Adrenal gland (tissue), 12 donors: Measurements from ENCODE around the gene JAM2. TPM values are rescaled to one million over a fixed set of nuclear protein-coding genes. Genes with fewer than 3 reads are reported as not detected.
A peak's percentile ranks its signal among the peaks of the same experiment; 100 is the strongest.

Experiments
- DNase-seq, 7 donors: peaks; one replicate each; pipeline ENCODE4 v3.0.0-alpha.2; 2019 to 2020
- H3K27ac ChIP-seq, 5 donors: fragments of 200-600 bp; sonication (generic) in 4 of 5; 1 replicate in 3 of 5; 2 replicates in 2 of 5; pipeline versions ENCODE4 v1.5.1 to v1.8.0; 2016 to 2020; ENCODE audit warnings: mild to moderate bottlenecking in 1 of 5
- H3K27me3 ChIP-seq: fragments of 200-600 bp; 2 replicates; pipeline ENCODE4 v1.8.0; 2021
- H3K36me3 ChIP-seq, 2 donors: fragments of 200-600 bp; replicated peaks in 1 of 2; 1 replicate in 1 of 2; 2 replicates in 1 of 2; pipeline versions ENCODE4 v1.5.1 to v1.8.0; 2018 to 2022
- H3K4me1 ChIP-seq, 2 donors: fragments of 200-600 bp; replicated peaks in 1 of 2; 1 replicate in 1 of 2; 2 replicates in 1 of 2; pipeline versions ENCODE4 v1.5.1 to v1.8.0; 2018 to 2021
- H3K4me3 ChIP-seq, 4 donors: fragments of 200-600 bp; sonication (generic) in 3 of 4; one replicate each; pipeline ENCODE4 v1.5.1; 2016 to 2018
- H3K9me3 ChIP-seq, 3 donors: fragments of 200-600 bp; sonication (generic) in 1 of 3; replicated peaks in 1 of 3; 1 replicate in 2 of 3; 2 replicates in 1 of 3; pipeline versions ENCODE4 v1.5.1 to v1.8.0; 2016 to 2021
- POLR2A ChIP-seq, 2 donors: fragments of 450-650 bp; IDR thresholded peaks; one replicate each; pipeline ENCODE4 v1.6.1; 2017; ENCODE audit warnings: antibody characterized with exemption in 2 of 2, mild to moderate bottlenecking in 2 of 2, moderate library complexity in 1 of 2
- WGBS, 4 donors: extraction: QIAGEN DNeasy Blood & Tissue Kit in 2 of 4; methylation state at CpG; one replicate each; pipeline versions ENCODE4 v1.1.5 to v1.1.7; 2013 to 2017; 5-methylcytosine and 5-hydroxymethylcytosine counted together
- intact Hi-C, 2 donors: fragments of 100-400 bp; cut with DNase I; formaldehyde crosslinking; loops; one replicate each; pipeline versions ENCODE4 v1.14.1 to v1.15.0; 2022 to 2023
- polyA plus RNA-seq, 3 donors: library from polyadenylated mRNA; stranded (reverse); fragments of 200-250 nt in 2 of 3; fragments of 350-450 nt in 1 of 3; fragmentation: Illumina TruSeq in 1 of 3; extraction: RNeasy Lipid Tissue Mini Kit (QIAGEN cat#74804) in 1 of 3; gene quantifications; one replicate each; pipeline ENCODE4 v1.2.3, GENCODE V29; 2013 to 2014
- total RNA-seq, 9 donors: library from RNA; depleted of rRNA in 4 of 9; stranded (reverse); fragments of >200 nt in 4 of 9; fragments of 120-200 nt in 1 of 9; fragmentation: NEBNext Ultra II Directional in 1 of 9; extraction: Animal tissue kit (Norgen Biotek cat#: 25700) in 1 of 9; gene quantifications; one replicate each; pipeline versions ENCODE4 v1.1.0 to v1.2.4, GENCODE V29; 2013 to 2023
- TF ChIP-seq, protein P1 (sequence below), 6 experiments: fragments of 450-650 bp in 4 of 6; fragments of 200-600 bp in 2 of 6; sonication (generic) in 1 of 6; IDR thresholded peaks; 1 replicate in 5 of 6; 2 replicates in 1 of 6; pipeline versions ENCODE4 v1.5.1 to v1.8.0; 2016 to 2021; ENCODE audit warnings: antibody characterized with exemption in 6 of 6, mild to moderate bottlenecking in 2 of 6, moderate library complexity in 1 of 6
- donor health status: healthy with polysubstance abuse.
- donor health status: Bipolar disorder and iron deficiency.
- donor health status: DM: yes; HTN: yes; CAD: no.
- donor health status: DM: no; HTN: no; CAD: no.
- donor health status: DM: no; HTN: no; CAD: no.
- donor health status: DM: yes; HTN: yes; CAD: no.

Gene JAM2
- total and polyA plus RNA-seq, 12 donors = 2.1 to 38.6 (median 17.7) TPM

- Histone ChIP-seq H3K36me3 (no peaks in the 10 kb centered on the region), H3K27ac (peak overlapping the region; percentile 60 to 100 (median 99)), H3K9me3 (no peaks in the 10 kb centered on the region), H3K4me3 (peak overlapping the region; percentile 45 to 79 (median 71)), H3K27me3 (no peaks in the 10 kb centered on the region), H3K4me1 (peaks cover 28 to 49% of the 10 kb centered on the region in 2 donors)
- TF ChIP-seq, protein P1, sequence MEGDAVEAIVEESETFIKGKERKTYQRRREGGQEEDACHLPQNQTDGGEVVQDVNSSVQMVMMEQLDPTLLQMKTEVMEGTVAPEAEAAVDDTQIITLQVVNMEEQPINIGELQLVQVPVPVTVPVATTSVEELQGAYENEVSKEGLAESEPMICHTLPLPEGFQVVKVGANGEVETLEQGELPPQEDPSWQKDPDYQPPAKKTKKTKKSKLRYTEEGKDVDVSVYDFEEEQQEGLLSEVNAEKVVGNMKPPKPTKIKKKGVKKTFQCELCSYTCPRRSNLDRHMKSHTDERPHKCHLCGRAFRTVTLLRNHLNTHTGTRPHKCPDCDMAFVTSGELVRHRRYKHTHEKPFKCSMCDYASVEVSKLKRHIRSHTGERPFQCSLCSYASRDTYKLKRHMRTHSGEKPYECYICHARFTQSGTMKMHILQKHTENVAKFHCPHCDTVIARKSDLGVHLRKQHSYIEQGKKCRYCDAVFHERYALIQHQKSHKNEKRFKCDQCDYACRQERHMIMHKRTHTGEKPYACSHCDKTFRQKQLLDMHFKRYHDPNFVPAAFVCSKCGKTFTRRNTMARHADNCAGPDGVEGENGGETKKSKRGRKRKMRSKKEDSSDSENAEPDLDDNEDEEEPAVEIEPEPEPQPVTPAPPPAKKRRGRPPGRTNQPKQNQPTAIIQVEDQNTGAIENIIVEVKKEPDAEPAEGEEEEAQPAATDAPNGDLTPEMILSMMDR (IDR thresholded peaks at IDR 0.05) = no peak
- TF ChIP-seq POLR2A (IDR thresholded peaks at IDR 0.05) = no peak
- 0 to 1% (median 0%) methylated on average over 20 to 48 of the region's 48 CpGs for WGBS, 4 donors
- intact Hi-C loops = no loop called here
- DNase-seq = peak; percentile 89 to 94 (median 91)
Observed at GRCh38 chr21:25735646-25736597, 96.9 kb downstream of the JAM2 start.

GRCh38 chr21:25737421-25737820 lies 98.4 kb downstream of the JAM2 start:
- H3K9me3 ChIP-seq = no peaks in the 10 kb centered on the region
- TF ChIP-seq, protein P1 (IDR thresholded peaks at IDR 0.05) = no peak
- no peak for TF ChIP-seq POLR2A (IDR thresholded peaks at IDR 0.05)
- H3K27ac ChIP-seq = no peak overlapping the region
- intact Hi-C loops = no loop called here
- DNase-seq = no peak
- H3K36me3 ChIP-seq = no peaks in the 10 kb centered on the region
- no peak overlapping the region for H3K4me3 ChIP-seq
- H3K4me1 ChIP-seq = peaks cover 14 to 34% of the 10 kb centered on the region in 2 donors
- 45 to 76% (median 68%) methylated on average over 1 of the region's 1 CpG for WGBS, 4 donors
- H3K27me3 ChIP-seq = no peaks in the 10 kb centered on the region

GRCh38 chr21:25742900-25743299 lies 103.8 kb downstream of the JAM2 start:
- H3K4me3 ChIP-seq = no peak overlapping the region
- no peaks in the 10 kb centered on the region for H3K9me3 ChIP-seq
- H3K4me1 ChIP-seq = no peaks in the 10 kb centered on the region
- DNase-seq = no peak
- intact Hi-C loops = no loop called here
- TF ChIP-seq, protein P1 (IDR thresholded peaks at IDR 0.05) = no peak
- TF ChIP-seq POLR2A (IDR thresholded peaks at IDR 0.05) = no peak
- peaks cover 0 to 12% of the 10 kb centered on the region in 2 donors for H3K36me3 ChIP-seq
- no peaks in the 10 kb centered on the region for H3K27me3 ChIP-seq
- 93 to 97% (median 95%) methylated on average over 3 of the region's 3 CpGs for WGBS, 4 donors
- H3K27ac ChIP-seq = no peak overlapping the region

- WGBS, 4 donors = 96 to 100% (median 98%) methylated on average over 2 of the region's 2 CpGs
- DNase-seq = no peak
- no peaks in the 10 kb centered on the region for H3K27me3 ChIP-seq
- H3K36me3 ChIP-seq = peaks cover 0 to 22% of the 10 kb centered on the region in 2 donors
- no peak for TF ChIP-seq POLR2A (IDR thresholded peaks at IDR 0.05)
- TF ChIP-seq, protein P1 (IDR thresholded peaks at IDR 0.05) = no peak
- H3K4me3 ChIP-seq = no peak overlapping the region
- H3K27ac ChIP-seq = no peak overlapping the region
- H3K4me1 ChIP-seq = no peaks in the 10 kb centered on the region
- H3K9me3 ChIP-seq = no peaks in the 10 kb centered on the region
- intact Hi-C loops = no loop called here
Observed at GRCh38 chr21:25744854-25745253, 105.8 kb downstream of the JAM2 start.
